Measurements from ENCODE around the gene CDH13.

GRCh38 chr16:83113811-83114210 is 487.0 kb downstream of the CDH13 start:
- TF ChIP-seq CTCF (IDR thresholded peaks at IDR 0.05) (no peak), POLR2A (IDR thresholded peaks at IDR 0.05) (no peak)
